GM23338 (cell line): ENCODE results near the gene PRKAB2.

Source experiments
- CREB1 ChIP-seq: fragments of 250-450 bp; sonication (Bioruptor Pico); IDR thresholded peaks from 2 replicates; pipeline ENCODE4 v1.5.0; 2020; ENCODE audit warnings: low read depth, mild to moderate bottlenecking, moderate library complexity
- CTCF ChIP-seq, 2 experiments: fragments of 200-600 bp in 1 of 2; sonication (generic) in 1 of 2; conservative IDR thresholded peaks; 2 replicates each; pipeline versions ENCODE4 v1.5.1 to v1.6.1; 2016 to 2017; ENCODE audit warnings: antibody characterized with exemption in 2 of 2, low read depth in 2 of 2, mild to moderate bottlenecking in 2 of 2, moderate library complexity in 1 of 2
- ETS1 ChIP-seq: IDR thresholded peaks from 2 replicates; pipeline ENCODE4 v1.6.1; 2016; ENCODE audit warnings: antibody characterized with exemption
- EZH2 ChIP-seq: fragments of 200-600 bp; sonication (generic); IDR thresholded peaks from one replicate; pipeline ENCODE4 v1.8.0; 2017; ENCODE audit warnings: antibody characterized with exemption, mild to moderate bottlenecking, low read depth; ENCODE audit not compliant: unreplicated experiment
- EZH2phosphoT487 ChIP-seq: fragments of 200-600 bp; sonication (generic); IDR thresholded peaks from one replicate; pipeline ENCODE4 v1.8.1; 2018; ENCODE audit warnings: antibody characterized with exemption; ENCODE audit not compliant: unreplicated experiment
- JUNB ChIP-seq: IDR thresholded peaks from one replicate; pipeline ENCODE4 v1.6.1; 2016; ENCODE audit warnings: antibody characterized with exemption; ENCODE audit not compliant: unreplicated experiment
- NANOG ChIP-seq: IDR thresholded peaks from 2 replicates; pipeline ENCODE4 v1.6.1; 2016; ENCODE audit warnings: antibody characterized with exemption, borderline replicate concordance
- POLR2AphosphoS5 ChIP-seq: IDR thresholded peaks from 2 replicates; pipeline ENCODE4 v1.6.1; 2016; ENCODE audit warnings: antibody characterized with exemption, low read depth
- REST ChIP-seq: IDR thresholded peaks from one replicate; pipeline ENCODE4 v1.6.1; 2018; ENCODE audit warnings: antibody characterized with exemption; ENCODE audit not compliant: unreplicated experiment
- ZNF462 ChIP-seq: fragments of 250-450 bp; sonication (Bioruptor Pico); IDR thresholded peaks from 2 replicates; pipeline ENCODE4 v1.5.0; 2020; ENCODE audit warnings: mild to moderate bottlenecking, moderate library complexity

GRCh38 chr1:147163019-147163418, 9.3 kb downstream of the PRKAB2 start:
- TF ChIP-seq REST = no peak
- no peak for TF ChIP-seq CTCF (conservative IDR thresholded peaks at IDR 0.05; ENCODE audit: low read depth in 2 of 2)
- no peak for TF ChIP-seq POLR2AphosphoS5
- TF ChIP-seq EZH2phosphoT487 = no peak
- TF ChIP-seq CREB1 (CRISPR knock-in tag) = no peak
- TF ChIP-seq EZH2 = no peak
- TF ChIP-seq ETS1 = no peak
- TF ChIP-seq ZNF462 (CRISPR knock-in tag) = no peak
- no peak for TF ChIP-seq JUNB
- TF ChIP-seq NANOG = no peak
